GM18870 (cell line): ENCODE data around the gene FNDC3A.
A peak's percentile ranks its signal among the peaks of the same experiment; 100 is the strongest.

Experiments
- ATAC-seq: cut with Tn5 transposase; IDR thresholded peaks from one replicate; pipeline ENCODE4 v1.9.1; 2021; ENCODE audit warnings: moderate library complexity; ENCODE audit not compliant: unreplicated experiment

Gene FNDC3A

GRCh38 chr13:49246850-49247642, 271.3 kb downstream of the FNDC3A start:
- ATAC-seq, result peak; percentile 33

GRCh38 chr13:49247643-49248621, 272.2 kb downstream of the FNDC3A start, which contains the start of gene CDADC1:
Gene CDADC1 (plus strand): TSS chr13:49247925. CDS start chr13:49248038, 113 bp downstream.
- peak; percentile 89 for ATAC-seq

GRCh38 chr13:49248622-49249002, 272.9 kb downstream of the FNDC3A start:
- ATAC-seq, result no peak

DNA sequence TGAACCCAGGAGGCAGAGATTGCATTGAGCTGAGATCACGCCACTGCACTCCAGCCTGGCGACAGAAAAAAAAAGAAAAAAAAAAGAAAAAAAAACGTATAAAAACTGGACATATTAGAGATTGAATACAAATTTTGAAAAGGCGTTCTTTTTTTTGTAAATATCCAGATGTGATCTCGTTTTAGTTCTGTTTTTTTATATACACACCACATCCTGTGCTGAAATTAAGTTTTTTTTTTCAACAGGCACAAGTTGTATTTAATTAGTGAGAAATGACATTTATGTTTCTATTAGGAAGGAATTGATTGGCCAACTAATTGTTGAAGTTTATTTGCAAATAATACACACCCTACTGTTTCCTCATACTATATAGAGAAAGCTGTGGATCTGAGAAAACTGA, 275.6 kb downstream of the FNDC3A start:
- no peak for ATAC-seq

DNA sequence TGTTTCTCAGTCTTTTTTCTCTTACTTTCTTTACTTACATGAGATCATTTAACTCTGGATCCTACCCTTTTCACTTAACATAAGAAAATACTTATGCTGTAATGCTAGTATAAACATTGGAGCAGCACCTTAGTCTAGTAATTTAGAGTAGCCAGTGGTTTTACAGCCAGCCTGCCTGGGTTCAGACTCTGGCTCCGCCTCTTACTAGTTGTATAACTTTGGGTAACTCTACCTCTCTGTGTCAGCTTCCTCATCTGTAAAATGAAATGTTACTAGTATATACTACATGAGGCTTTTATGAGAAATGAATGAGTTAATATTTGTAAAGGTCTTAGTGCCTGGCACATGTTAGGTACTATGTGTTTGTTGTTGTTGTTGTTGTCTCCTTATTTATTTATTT, 277.6 kb downstream of the FNDC3A start:
- no peak for ATAC-seq

- no peak for ATAC-seq
These were observed 278.3 kb downstream of the FNDC3A start for GRCh38 chr13:49254007-49254406.

DNA sequence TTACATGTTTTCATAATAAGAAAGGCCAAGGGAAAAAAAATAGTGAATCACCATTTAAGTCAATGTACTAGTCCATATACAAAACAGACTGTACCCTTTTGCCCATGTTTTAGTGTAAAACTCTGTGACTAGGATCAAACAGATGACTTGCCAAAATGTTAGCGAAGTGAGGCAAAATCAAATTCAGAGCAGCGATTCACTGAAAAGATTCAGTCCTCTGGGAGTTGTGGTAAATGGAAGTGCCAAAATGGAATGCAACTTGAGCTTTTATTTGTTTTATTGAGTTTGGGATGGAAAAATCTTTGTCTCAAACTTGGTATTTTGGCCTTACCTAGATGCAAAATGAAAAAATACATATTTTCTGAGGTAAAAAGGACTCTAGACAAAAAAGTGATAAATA, 281.1 kb downstream of the FNDC3A start:
- no peak for ATAC-seq

DNA sequence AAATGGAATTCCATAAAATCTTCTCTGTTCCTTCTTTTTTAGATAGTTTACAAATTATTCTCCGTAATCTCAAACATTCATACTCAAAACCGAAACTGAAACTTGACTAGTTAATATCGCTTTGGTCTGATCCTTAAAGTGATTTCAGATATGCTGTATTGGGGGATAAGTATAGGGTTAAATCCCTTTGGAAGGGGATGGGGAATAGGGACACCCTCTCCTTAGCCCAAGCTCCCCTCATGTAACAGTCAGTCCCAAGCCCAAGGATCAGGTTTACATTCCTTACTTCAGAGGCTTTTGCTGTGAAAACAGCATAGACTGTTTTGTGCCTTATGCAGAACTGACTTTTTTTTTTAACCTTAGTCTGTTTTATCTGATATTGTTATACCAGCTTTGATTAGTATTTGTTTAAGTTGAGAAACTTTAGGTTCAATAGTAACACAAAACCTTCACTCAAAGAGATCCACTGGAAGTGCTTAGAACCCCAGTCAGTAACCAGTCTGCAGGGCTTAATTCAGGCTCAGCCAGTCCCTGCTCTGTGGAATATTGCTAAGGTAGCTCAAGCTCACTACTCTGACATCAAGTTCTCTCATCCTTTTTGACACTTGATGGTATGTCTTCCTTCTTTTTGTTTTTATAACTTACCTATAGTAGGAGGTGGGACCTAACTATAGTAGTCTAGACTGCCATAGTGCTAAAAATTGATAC, 282.5 kb downstream of the FNDC3A start:
- no peak for ATAC-seq
